Left lung (tissue), 10 donors: Measurements from ENCODE around the gene ANKRD9. TPM values are rescaled to one million over a fixed set of nuclear protein-coding genes. Genes with fewer than 3 reads are reported as not detected.
"Not testable (repeated sequence)": the region's sequence is repeated elsewhere in the genome, so short reads cannot be mapped to it uniquely, and the experiment has no call there.

Source experiments
- ATAC-seq: fragments of 200-7000 bp; cut with Tn5 transposase; one replicate; pipeline ENCODE4 v1.9.1; 2020; ENCODE audit warnings: moderate library complexity
- DNase-seq, 4 donors: peaks; one replicate each; pipeline ENCODE4 v3.0.0-alpha.2; 2013 to 2020
- H3K27ac ChIP-seq, 2 donors: fragments of 200-600 bp; sonication (generic) in 1 of 2; one replicate each; pipeline versions ENCODE4 v1.5.0 to v1.8.0; 2020 to 2021
- H3K27me3 ChIP-seq, 2 donors: fragments of 200-600 bp; sonication (generic) in 1 of 2; one replicate each; pipeline versions ENCODE4 v1.5.0 to v1.8.0; 2020 to 2021
- H3K36me3 ChIP-seq, 2 donors: fragments of 200-600 bp; sonication (generic) in 1 of 2; one replicate each; pipeline versions ENCODE4 v1.5.0 to v1.8.0; 2020 to 2021
- H3K4me1 ChIP-seq, 2 donors: fragments of 200-600 bp; one replicate each; pipeline ENCODE4 v1.8.0; 2021
- H3K4me3 ChIP-seq, 2 donors: fragments of 200-600 bp; sonication (generic) in 1 of 2; one replicate each; pipeline versions ENCODE4 v1.5.0 to v1.8.0; 2020 to 2021; ENCODE audit warnings: mild to moderate bottlenecking in 1 of 2
- H3K9me3 ChIP-seq, 2 donors: fragments of 200-600 bp; sonication (generic) in 1 of 2; one replicate each; pipeline versions ENCODE4 v1.5.0 to v1.8.0; 2020 to 2021
- CTCF ChIP-seq, 2 donors: fragments of 200-600 bp; sonication (generic) in 1 of 2; IDR thresholded peaks; one replicate each; pipeline versions ENCODE4 v1.5.0 to v1.8.0; 2021; ENCODE audit warnings: antibody characterized with exemption in 2 of 2
- intact Hi-C, 2 donors: fragments of 100-400 bp; cut with DNase I; formaldehyde crosslinking; loops; one replicate each; pipeline versions ENCODE4 v1.11.2 to v1.14.2; 2022
- polyA plus RNA-seq, 6 donors: library from polyadenylated mRNA; unstranded; fragments of 120-200 nt; gene quantifications; one replicate each; pipeline ENCODE4 v1.2.1, GENCODE V29; 2013; ENCODE audit not compliant: insufficient read length in 6 of 6
- total RNA-seq, 2 donors: library from RNA; stranded (reverse); fragmentation: NEBNext Ultra II Directional; extraction: Animal tissue kit (Norgen Biotek cat#: 25700); gene quantifications; one replicate each; pipeline ENCODE4 v1.2.1, GENCODE V29; 2021
- donor health status: DM: no; HTN: yes; CAD: no.
- donor health status: DM: no; HTN: no; CAD: no.

Gene ANKRD9
- total and polyA plus RNA-seq, 8 donors, result 3.4 to 32.3 (median 4.8) TPM

GRCh38 chr14:102544747-102545460 is 35.3 kb upstream of the ANKRD9 start:
- peak in 1 of 4 donors; percentile 89 for DNase-seq
- Histone ChIP-seq H3K9me3 (no peaks in the 10 kb centered on the region), H3K27me3 (peaks cover 18 to 53% of the 10 kb centered on the region in 2 donors), H3K4me3 (peak overlapping the region in 1 of 2 donors; percentile 21), H3K36me3 (no peaks in the 10 kb centered on the region), H3K27ac (no peak overlapping the region), H3K4me1 (peaks cover 0 to 14% of the 10 kb centered on the region in 2 donors)
- intact Hi-C loops, result no loop called here
- ATAC-seq, result peak; percentile 48
- no peak for TF ChIP-seq CTCF (IDR thresholded peaks at IDR 0.05)

- DNase-seq, result no peak
- intact Hi-C loops, result no loop called here
- no peaks in the 10 kb centered on the region for H3K9me3 ChIP-seq
- H3K4me3 ChIP-seq, result peak overlapping the region in 1 of 2 donors; percentile 21
- H3K27me3 ChIP-seq, result peaks cover 18 to 53% of the 10 kb centered on the region in 2 donors
- no peaks in the 10 kb centered on the region for H3K36me3 ChIP-seq
- H3K4me1 ChIP-seq, result peaks cover 0 to 14% of the 10 kb centered on the region in 2 donors
- ATAC-seq, result peak; percentile 6
- no peak for TF ChIP-seq CTCF (IDR thresholded peaks at IDR 0.05)
- H3K27ac ChIP-seq, result no peak overlapping the region
These were observed 34.6 kb upstream of the ANKRD9 start for GRCh38 chr14:102544046-102544746.

GRCh38 chr14:102541771-102542170 is 32.2 kb upstream of the ANKRD9 start:
- Histone ChIP-seq H3K4me3 (no peak overlapping the region), H3K27me3 (peaks cover 18 to 44% of the 10 kb centered on the region in 2 donors), H3K9me3 (no peaks in the 10 kb centered on the region), H3K27ac (no peak overlapping the region), H3K36me3 (no peaks in the 10 kb centered on the region), H3K4me1 (peaks cover 0 to 14% of the 10 kb centered on the region in 2 donors)
- DNase-seq (no peak), ATAC-seq (no peak)
- intact Hi-C loops, result no loop called here
- no peak for TF ChIP-seq CTCF (IDR thresholded peaks at IDR 0.05)

GRCh38 chr14:102541029-102541491 is 31.5 kb upstream of the ANKRD9 start:
- ATAC-seq, H3K9me3 ChIP-seq, H3K27ac ChIP-seq, intact Hi-C loops, H3K4me3 ChIP-seq, DNase-seq, H3K36me3 ChIP-seq: not testable (repeated sequence)
- Histone ChIP-seq H3K27me3 (peaks cover 18 to 37% of the 10 kb centered on the region in 2 donors), H3K4me1 (peaks cover 0 to 14% of the 10 kb centered on the region in 2 donors)

GRCh38 chr14:102540315-102541028 is 30.9 kb upstream of the ANKRD9 start:
- peaks cover 15 to 31% of the 10 kb centered on the region in 2 donors for H3K27me3 ChIP-seq
- intact Hi-C loops, result no loop called here
- H3K4me3 ChIP-seq, result no peak overlapping the region
- DNase-seq, result peak in 2 of 4 donors; percentile 91 to 93
- ATAC-seq, result no peak
- no peaks in the 10 kb centered on the region for H3K36me3 ChIP-seq
- H3K4me1 ChIP-seq, result peaks cover 0 to 14% of the 10 kb centered on the region in 2 donors
- no peak for TF ChIP-seq CTCF (IDR thresholded peaks at IDR 0.05)
- H3K9me3 ChIP-seq, result no peaks in the 10 kb centered on the region
- H3K27ac ChIP-seq, result no peak overlapping the region
